Effector memory CD4-positive, alpha-beta T cell (primary cell): ENCODE results near the gene FGFR1OP2.
"Not testable (repeated sequence)": the region's sequence is repeated elsewhere in the genome, so short reads cannot be mapped to it uniquely, and the experiment has no call there.

Experiments
- DNase-seq, 3 donors: peaks; one replicate each; pipeline ENCODE4 v3.0.0-alpha.2; 2020
- H3K27ac ChIP-seq: 2 replicates; pipeline ENCODE4 v1.7.0; 2013; ENCODE audit warnings: mild to moderate bottlenecking, low read length, moderate library complexity; ENCODE audit not compliant: insufficient read depth, poor library complexity, severe bottlenecking
- H3K27me3 ChIP-seq: replicated peaks from 2 replicates; pipeline ENCODE4 v1.7.0; 2013; ENCODE audit warnings: mild to moderate bottlenecking, low read length; ENCODE audit not compliant: insufficient read depth, control insufficient read depth, poor library complexity, severe bottlenecking
- H3K36me3 ChIP-seq: 2 replicates; pipeline ENCODE4 v1.7.0; 2013; ENCODE audit warnings: mild to moderate bottlenecking, low read length, moderate library complexity; ENCODE audit not compliant: control insufficient read depth, insufficient read depth
- H3K4me1 ChIP-seq: 2 replicates; pipeline ENCODE4 v1.7.0; 2013; ENCODE audit warnings: low read length, mild to moderate bottlenecking; ENCODE audit not compliant: control insufficient read depth, insufficient read depth, poor library complexity, severe bottlenecking
- H3K4me3 ChIP-seq: 2 replicates; pipeline ENCODE4 v1.7.0; 2013; ENCODE audit warnings: low read length, low read depth, mild to moderate bottlenecking; ENCODE audit not compliant: insufficient read depth, poor library complexity, severe bottlenecking
- H3K9me3 ChIP-seq: 2 replicates; pipeline ENCODE4 v1.7.0; 2013; ENCODE audit warnings: mild to moderate bottlenecking, low read length, moderate library complexity; ENCODE audit not compliant: control insufficient read depth

FGFR1OP2 gene

DNA sequence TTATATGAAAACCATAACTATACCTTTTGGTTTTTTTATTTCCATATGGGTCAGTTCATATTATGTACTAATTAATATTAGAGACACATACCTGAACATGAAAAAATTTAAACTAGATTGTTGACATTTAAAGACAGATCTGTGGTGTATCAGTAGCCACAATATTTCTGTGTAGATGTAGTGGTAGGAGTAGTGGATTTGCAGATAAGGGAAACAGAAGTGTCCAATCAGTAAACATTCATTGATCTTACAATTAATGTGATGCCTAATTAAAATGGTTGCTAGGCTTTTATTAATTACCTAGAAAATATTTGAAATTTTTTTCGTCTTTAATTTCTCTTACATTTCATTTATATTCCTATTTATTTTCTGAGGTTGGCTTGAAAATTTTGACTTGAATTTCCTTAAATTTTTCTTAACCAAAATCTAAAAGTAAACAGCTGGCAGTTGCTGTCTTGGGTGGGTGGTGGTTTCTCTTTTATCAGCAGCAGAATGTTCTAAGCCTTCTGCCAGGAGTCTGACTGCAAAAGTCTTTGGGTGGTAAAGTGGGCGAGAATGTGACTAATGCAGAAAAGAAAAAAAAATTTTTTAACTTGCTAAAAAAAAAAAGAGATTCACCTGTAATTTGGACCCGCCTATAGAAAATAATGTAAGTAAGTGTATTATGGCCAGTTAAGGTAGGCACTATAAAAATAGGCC lies 2.4 kb downstream of the FGFR1OP2 start:
- Histone ChIP-seq H3K27ac (peak overlapping the region; percentile 94), H3K36me3 (no peaks in the 10 kb centered on the region), H3K4me1 (peaks cover 18% of the 10 kb centered on the region), H3K4me3 (peak overlapping the region; percentile 86), H3K27me3 (no peaks in the 10 kb centered on the region), H3K9me3 (no peaks in the 10 kb centered on the region)
- DNase-seq: no peak

DNA sequence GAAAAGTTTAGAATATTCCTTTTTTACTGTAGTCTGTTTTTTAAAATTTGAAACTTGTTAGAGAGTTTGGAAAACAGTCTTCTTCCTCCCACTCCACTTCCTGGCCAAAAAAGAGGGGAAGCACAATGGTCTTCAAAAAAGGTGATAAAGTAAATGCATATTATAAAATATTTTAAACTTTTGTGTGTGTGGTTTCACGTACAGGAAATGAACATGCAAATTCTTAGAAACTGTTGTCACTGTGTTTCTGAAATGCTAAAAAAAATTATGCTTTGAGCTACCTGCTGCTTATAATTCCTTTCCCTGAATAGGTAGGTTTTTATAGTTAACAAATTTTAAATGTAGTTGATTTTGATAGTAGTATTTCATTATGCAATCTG lies 2.9 kb downstream of the FGFR1OP2 start:
- Histone ChIP-seq H3K4me3 (peak overlapping the region; percentile 20), H3K9me3 (no peaks in the 10 kb centered on the region), H3K27ac (peak overlapping the region; percentile 94), H3K27me3 (no peaks in the 10 kb centered on the region), H3K4me1 (peaks cover 19% of the 10 kb centered on the region), H3K36me3 (no peaks in the 10 kb centered on the region)
- DNase-seq: no peak

DNA sequence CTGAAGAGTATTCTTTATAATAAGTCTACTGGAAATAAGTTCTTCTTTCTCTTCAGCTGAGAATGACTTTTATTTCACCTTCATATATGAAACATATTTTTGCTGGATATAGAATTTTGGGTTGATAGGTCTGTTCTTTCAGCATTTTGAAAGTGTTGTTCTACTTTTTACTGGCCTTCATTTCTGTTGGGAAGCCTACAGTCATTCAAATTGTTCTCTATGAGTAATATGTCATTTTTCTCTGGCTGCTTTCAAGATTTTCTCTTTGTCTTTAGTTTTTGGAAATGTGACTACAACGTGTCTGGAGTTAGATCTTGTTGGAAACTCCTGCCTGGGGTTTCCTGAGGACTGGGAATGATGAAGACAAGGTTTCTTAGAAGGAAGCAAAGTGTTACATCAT lies 10.0 kb downstream of the FGFR1OP2 start:
- H3K36me3 ChIP-seq: peaks cover 7% of the 10 kb centered on the region
- no peaks in the 10 kb centered on the region for H3K27me3 ChIP-seq
- no peak for DNase-seq
- H3K9me3 ChIP-seq: no peaks in the 10 kb centered on the region
- H3K27ac ChIP-seq: no peak overlapping the region
- no peak overlapping the region for H3K4me3 ChIP-seq
- peaks cover 7% of the 10 kb centered on the region for H3K4me1 ChIP-seq

DNA sequence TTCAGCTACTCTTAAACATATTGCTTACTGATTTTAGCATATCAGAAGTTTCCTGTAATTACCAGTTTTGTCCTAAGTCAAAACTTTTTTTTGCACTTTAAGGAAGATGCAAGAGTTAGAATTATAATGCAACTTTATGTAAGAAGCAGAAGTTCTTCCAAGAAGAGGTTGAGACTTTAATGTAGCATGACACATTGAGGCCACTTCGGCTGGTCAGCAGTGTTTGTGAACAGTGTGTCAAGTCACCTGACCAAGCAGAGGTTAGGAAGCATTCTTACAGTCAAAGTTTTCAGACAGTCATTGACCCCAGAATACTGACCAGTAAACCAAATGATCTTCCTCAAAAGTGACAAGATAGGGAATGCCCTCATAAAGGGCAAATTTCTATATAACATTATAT lies 15.2 kb downstream of the FGFR1OP2 start:
- no peak for DNase-seq

DNA sequence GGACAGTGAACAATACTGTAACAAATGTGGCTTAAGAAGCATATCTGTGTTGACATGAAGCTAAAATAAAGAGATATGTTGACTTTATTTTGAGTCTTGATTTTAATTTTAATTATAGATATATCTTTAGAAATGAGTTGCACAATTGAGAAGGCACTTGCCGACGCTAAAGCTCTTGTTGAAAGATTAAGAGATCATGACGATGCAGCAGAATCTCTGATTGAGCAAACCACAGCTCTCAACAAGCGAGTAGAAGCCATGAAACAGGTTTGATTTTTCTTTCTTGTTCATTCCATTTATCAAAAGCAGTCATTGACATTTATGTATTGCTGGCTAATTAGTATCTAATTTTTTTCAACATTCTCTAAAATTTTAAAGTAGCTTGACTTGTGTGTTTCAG lies 15.8 kb downstream of the FGFR1OP2 start:
- H3K9me3 ChIP-seq: no peaks in the 10 kb centered on the region
- H3K27ac ChIP-seq: no peak overlapping the region
- no peak for DNase-seq
- H3K4me3 ChIP-seq: no peak overlapping the region
- H3K27me3 ChIP-seq: no peaks in the 10 kb centered on the region
- H3K36me3 ChIP-seq: peaks cover 29% of the 10 kb centered on the region
- H3K4me1 ChIP-seq: peaks cover 7% of the 10 kb centered on the region

More for the DNA sequence above, 15.2 kb downstream of the FGFR1OP2 start:
- peaks cover 29% of the 10 kb centered on the region for H3K36me3 ChIP-seq
- no peak overlapping the region for H3K4me3 ChIP-seq
- H3K27me3 ChIP-seq: no peaks in the 10 kb centered on the region
- H3K9me3 ChIP-seq: no peaks in the 10 kb centered on the region
- no peak overlapping the region for H3K27ac ChIP-seq
- peaks cover 7% of the 10 kb centered on the region for H3K4me1 ChIP-seq

DNA sequence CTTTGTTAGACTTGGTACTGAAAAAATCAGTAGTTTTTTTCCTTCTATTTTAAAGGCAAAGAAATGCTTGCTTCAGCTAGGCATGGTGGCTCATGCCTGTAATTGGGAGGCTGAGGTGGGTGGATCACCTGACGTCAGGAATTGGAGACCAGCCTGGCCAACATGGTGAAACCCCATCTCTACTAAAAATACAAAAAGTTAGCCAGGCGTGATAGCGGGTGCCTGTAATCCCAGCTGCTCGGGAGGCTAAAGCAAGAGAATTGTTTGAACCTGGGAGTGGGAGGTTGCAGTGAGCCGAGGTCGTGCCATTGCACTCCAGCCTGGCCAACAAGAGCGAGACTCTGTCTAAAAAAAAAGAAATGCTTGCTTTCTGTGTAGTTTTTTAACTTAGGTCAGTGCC lies 23.1 kb downstream of the FGFR1OP2 start:
- not testable (repeated sequence) for H3K27ac ChIP-seq, H3K27me3 ChIP-seq, H3K9me3 ChIP-seq, H3K4me3 ChIP-seq, DNase-seq, H3K4me1 ChIP-seq
- H3K36me3 ChIP-seq: peaks cover 64% of the 10 kb centered on the region

DNA sequence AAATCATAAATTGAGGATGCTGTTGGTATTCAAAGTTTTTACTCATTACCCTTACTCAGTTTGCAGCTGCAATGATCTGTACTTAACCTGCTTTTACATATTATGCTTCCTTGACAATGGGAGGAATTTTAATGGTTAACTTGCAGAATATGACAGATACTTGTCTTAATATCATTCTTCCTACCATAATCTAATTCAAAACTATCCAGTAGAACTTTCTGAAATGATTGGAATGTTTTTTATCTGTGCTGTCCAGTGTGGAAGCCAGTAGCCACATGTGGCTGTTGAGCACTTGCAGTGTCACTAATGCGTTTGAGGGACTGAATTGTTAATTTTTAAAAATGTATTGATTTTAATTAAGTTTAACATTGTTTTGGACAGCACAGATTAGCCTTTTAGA lies 23.5 kb downstream of the FGFR1OP2 start:
- DNase-seq: no peak

DNA sequence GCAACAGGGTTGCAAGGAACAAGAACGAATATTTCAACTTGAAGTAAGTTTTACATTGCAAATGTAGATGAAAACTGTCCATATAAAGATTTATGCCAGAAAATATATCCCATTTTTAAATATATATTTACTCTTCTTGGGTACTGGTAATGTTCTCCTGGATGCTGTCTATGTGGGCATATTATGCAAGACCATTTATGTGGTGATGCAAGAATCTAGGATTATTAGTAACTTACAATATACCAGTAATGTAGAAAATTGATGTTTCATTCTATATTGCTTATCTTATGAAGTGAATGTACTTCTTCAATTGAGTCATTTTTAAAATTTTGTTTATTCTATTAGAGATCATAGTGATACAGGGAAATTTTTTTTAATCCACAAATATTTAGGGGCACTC lies 25.1 kb downstream of the FGFR1OP2 start:
- no peak overlapping the region for H3K27ac ChIP-seq
- H3K4me1 ChIP-seq: no peaks in the 10 kb centered on the region
- DNase-seq: no peak

More for the DNA sequence above, 23.5 kb downstream of the FGFR1OP2 start:
- no peaks in the 10 kb centered on the region for H3K4me1 ChIP-seq
- H3K9me3 ChIP-seq: no peaks in the 10 kb centered on the region
- H3K4me3 ChIP-seq: no peak overlapping the region
- H3K27ac ChIP-seq: no peak overlapping the region
- H3K27me3 ChIP-seq: no peaks in the 10 kb centered on the region
- H3K36me3 ChIP-seq: peaks cover 64% of the 10 kb centered on the region

DNA sequence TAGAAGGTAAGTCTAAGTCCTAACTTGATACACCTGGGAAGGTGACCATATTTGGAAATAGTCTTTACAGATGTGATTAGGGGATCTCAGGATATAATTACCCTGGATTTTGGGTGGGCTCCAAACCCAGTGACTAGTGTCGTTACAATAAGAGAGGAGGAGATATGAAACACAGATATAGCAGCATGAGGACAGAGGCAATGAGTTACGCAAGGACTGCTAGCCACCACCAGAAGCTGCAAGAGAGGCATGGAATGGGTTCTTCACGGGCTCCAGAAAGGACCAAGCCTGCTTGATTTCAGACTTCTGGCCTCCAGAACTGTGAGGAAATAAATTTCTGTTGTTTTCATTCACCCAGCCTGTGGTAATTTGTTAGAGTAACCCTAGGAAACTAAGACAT lies 28.6 kb downstream of the FGFR1OP2 start:
- peaks cover 36% of the 10 kb centered on the region for H3K36me3 ChIP-seq

More for the DNA sequence above, 25.1 kb downstream of the FGFR1OP2 start:
- H3K27me3 ChIP-seq: no peaks in the 10 kb centered on the region
- H3K36me3 ChIP-seq: peaks cover 51% of the 10 kb centered on the region
- H3K4me3 ChIP-seq: no peak overlapping the region
- H3K9me3 ChIP-seq: no peaks in the 10 kb centered on the region

DNA sequence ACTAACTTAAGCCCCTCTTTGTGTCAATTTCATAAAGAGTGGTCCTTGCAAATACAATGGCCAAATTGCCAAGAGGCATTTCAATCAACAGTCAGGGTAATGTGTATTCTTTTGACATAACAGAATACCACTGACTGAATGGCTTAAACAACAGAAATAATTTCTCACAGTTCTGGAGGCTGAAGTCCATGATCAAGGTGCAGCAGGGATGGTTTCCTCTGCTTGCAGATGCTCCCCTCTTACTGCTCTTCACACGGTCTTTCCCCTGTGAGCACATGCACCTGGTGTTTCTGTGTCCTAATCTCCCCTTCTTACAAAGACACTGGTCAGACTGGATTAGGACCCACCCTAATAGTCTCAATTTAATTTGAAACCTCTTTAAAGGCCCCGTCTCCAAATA lies 31.9 kb downstream of the FGFR1OP2 start:
- DNase-seq: no peak
- Histone ChIP-seq H3K9me3 (no peaks in the 10 kb centered on the region), H3K36me3 (peaks cover 17% of the 10 kb centered on the region), H3K4me1 (no peaks in the 10 kb centered on the region), H3K4me3 (no peak overlapping the region), H3K27ac (no peak overlapping the region), H3K27me3 (no peaks in the 10 kb centered on the region)

More for the DNA sequence above, 28.6 kb downstream of the FGFR1OP2 start:
- no peaks in the 10 kb centered on the region for H3K27me3 ChIP-seq
- DNase-seq: no peak
- H3K4me3 ChIP-seq: no peak overlapping the region
- H3K9me3 ChIP-seq: no peaks in the 10 kb centered on the region
- no peaks in the 10 kb centered on the region for H3K4me1 ChIP-seq
- no peak overlapping the region for H3K27ac ChIP-seq
